ENCODE results near the gene TPCN2. TPM values are rescaled to one million over a fixed set of nuclear protein-coding genes. Genes with fewer than 3 reads are reported as not detected.

Gene TPCN2
- total RNA-seq, 2 donors from 2014 or later: 14.5 to 21.1 TPM

DNA sequence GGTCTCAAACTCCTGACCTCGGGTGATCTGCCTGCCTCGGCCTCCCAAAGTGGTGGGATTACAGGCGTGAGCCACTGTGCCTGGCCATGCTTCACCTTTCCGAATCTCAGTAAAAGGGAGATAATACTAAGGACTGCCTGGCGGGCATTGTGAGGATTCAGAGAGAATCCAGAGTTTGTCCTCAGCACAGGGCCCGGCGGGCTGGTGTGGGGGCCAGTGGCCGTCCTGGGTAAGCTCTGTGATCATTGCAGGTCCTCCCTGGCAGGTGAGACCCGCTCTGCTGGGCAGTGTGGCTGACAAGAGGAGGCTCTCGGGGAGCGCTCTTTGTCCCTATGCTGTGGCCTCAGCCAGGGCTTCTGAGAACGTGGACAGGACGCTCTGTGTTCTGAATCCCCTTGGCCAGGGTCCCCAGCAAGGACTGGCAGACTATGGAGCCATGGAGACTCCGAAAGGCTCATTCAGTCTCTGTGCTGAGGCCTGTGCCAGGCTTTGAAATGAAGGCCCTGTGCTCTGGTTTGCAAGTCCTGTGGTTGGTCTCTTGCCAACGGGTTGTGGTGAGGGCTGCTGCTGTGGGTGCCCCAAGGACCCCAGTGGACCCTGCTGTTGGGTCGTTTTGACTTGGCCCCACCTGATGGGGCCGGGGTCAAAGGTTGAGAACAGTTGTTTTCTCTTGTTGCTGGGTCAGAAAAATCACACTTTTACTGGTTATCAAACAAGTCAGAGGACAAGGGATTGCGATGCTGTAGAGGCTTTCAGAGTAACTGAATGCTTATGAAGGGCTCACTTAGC lies 2.1 kb downstream of the TPCN2 start:
- Histone ChIP-seq H3K4me1 (peaks cover 9% of the 10 kb centered on the region), H3K9me3 (no peaks in the 10 kb centered on the region), H3K4me3 (no peak overlapping the region), H3K27me3 (no peaks in the 10 kb centered on the region), H3K27ac (peak overlapping the region; percentile 75), H3K36me3 (no peaks in the 10 kb centered on the region), H3K9ac (ENCODE audit: low read depth in 2 of 2, low read length in 2 of 2) (peak overlapping the region; percentile 8 to 26)
- intact Hi-C loops (cut with DNase I): no loop called here
- TF ChIP-seq CTCF (IDR thresholded peaks at IDR 0.05): no peak
- no peak for DNase-seq

DNA sequence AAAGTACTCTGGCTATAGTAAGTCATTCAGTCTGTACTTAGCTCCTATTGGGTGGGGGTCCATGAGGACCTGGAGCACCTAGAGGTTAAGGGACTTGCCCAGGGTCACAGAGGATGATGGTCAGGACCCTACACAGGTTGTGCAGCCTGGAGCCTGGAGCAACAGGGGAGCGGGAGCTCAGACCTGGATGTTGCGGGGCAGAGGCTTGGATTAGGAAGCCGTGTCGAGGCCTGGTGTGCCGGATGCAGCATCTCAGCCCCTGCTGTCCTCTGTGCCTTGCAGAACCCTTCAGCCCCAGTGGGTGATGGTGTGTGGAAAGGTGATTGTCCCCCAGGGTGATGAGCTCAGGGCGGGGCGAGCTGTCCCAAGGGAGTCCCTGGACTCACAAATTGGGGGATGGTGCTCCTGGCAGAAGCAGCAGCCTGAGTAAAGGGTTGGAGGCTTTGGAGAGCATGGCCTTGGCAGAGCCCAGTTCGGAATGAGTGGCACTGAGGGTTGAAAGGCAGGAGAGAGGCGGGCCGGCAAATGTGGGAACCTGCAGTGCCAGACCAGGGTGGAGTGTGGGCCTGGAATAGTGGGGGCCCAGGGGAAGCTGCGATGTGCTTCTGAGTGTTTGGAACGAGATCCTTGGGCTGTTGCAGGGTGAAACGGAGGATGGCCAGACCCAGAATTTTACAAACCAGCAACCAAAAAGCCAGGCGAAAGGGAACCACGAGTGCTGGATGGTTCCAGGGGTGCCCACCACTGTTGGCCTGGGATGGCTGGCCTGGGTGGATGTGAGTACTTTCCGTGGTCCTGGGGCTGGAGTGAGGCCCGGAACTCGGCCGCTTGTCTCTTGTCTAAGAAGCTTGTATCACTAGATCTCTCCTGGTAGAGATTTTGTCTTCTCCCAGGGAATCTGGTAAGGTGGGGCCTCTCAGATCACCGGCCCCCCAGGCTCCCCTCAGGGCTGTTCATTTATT lies 2.9 kb downstream of the TPCN2 start:
- Histone ChIP-seq H3K9ac (ENCODE audit: low read depth in 2 of 2, low read length in 2 of 2) (peak overlapping the region; percentile 26 to 29), H3K9me3 (no peaks in the 10 kb centered on the region), H3K27me3 (no peaks in the 10 kb centered on the region), H3K4me3 (no peak overlapping the region), H3K36me3 (no peaks in the 10 kb centered on the region), H3K27ac (no peak overlapping the region), H3K4me1 (peaks cover 9% of the 10 kb centered on the region)
- intact Hi-C loops (cut with DNase I): no loop called here
- no peak for DNase-seq
- no peak for TF ChIP-seq CTCF (IDR thresholded peaks at IDR 0.05)

GRCh38 chr11:69052343-69053168 lies 3.8 kb downstream of the TPCN2 start:
- H3K4me3 ChIP-seq: no peak overlapping the region
- H3K4me1 ChIP-seq: peaks cover 9% of the 10 kb centered on the region
- no peak for TF ChIP-seq CTCF (IDR thresholded peaks at IDR 0.05)
- H3K36me3 ChIP-seq: no peaks in the 10 kb centered on the region
- H3K27me3 ChIP-seq: no peaks in the 10 kb centered on the region
- H3K9me3 ChIP-seq: no peaks in the 10 kb centered on the region
- H3K27ac ChIP-seq: no peak overlapping the region
- no peak overlapping the region for H3K9ac ChIP-seq (ENCODE audit: low read depth in 2 of 2, low read length in 2 of 2)
- no peak for DNase-seq
- intact Hi-C loops (cut with DNase I): no loop called here

GRCh38 chr11:69053169-69053477 lies 4.4 kb downstream of the TPCN2 start:
- Histone ChIP-seq H3K27ac (no peak overlapping the region), H3K4me3 (no peak overlapping the region), H3K4me1 (peaks cover 9% of the 10 kb centered on the region), H3K27me3 (no peaks in the 10 kb centered on the region), H3K36me3 (no peaks in the 10 kb centered on the region), H3K9me3 (no peaks in the 10 kb centered on the region), H3K9ac (ENCODE audit: low read depth in 2 of 2, low read length in 2 of 2) (no peak overlapping the region)
- intact Hi-C loops (cut with DNase I): no loop called here
- DNase-seq: no peak
- TF ChIP-seq CTCF (IDR thresholded peaks at IDR 0.05): no peak

Data from colonic mucosa (tissue), 4 donors.